Mesothelial cell of epicardium (in vitro differentiated cells): Measurements from ENCODE around the gene SPRED2. TPM values are rescaled to one million over a fixed set of nuclear protein-coding genes. Genes with fewer than 3 reads are reported as not detected.
"Not testable (repeated sequence)": the region's sequence is repeated elsewhere in the genome, so short reads cannot be mapped to it uniquely, and the experiment has no call there.

Source experiments
- DNase-seq, 2 experiments: peaks; one replicate each; pipeline ENCODE4 v3.0.0; 2021; ENCODE audit warnings: low spot score in 2 of 2; ENCODE audit not compliant: unreplicated experiment in 2 of 2
- H3K27ac Mint-ChIP-seq: 2 replicates; pipeline ENCODE4 v1.8.0; 2021; ENCODE audit warnings: mixed read lengths
- H3K27me3 Mint-ChIP-seq: 2 replicates; pipeline ENCODE4 v1.8.0; 2021; ENCODE audit warnings: low read depth, mixed read lengths
- H3K36me3 Mint-ChIP-seq: 2 replicates; pipeline ENCODE4 v1.8.0; 2021; ENCODE audit warnings: mixed read lengths
- H3K4me1 Mint-ChIP-seq: 2 replicates; pipeline ENCODE4 v1.8.0; 2021; ENCODE audit warnings: mixed read lengths
- H3K4me3 Mint-ChIP-seq: 2 replicates; pipeline ENCODE4 v1.8.0; 2021; ENCODE audit warnings: mild to moderate bottlenecking, moderate library complexity, mixed read lengths
- H3K9me3 Mint-ChIP-seq: 2 replicates; pipeline ENCODE4 v1.8.0; 2021; ENCODE audit warnings: mixed read lengths
- total RNA-seq: library from RNA; stranded (reverse); gene quantifications from 3 replicates; pipeline ENCODE4 v1.2.1, GENCODE V29; 2021
- TF ChIP-seq, protein P1 (sequence below): fragments of 200-600 bp; sonication (generic); IDR thresholded peaks from one replicate; pipeline ENCODE4 v1.5.0; 2021; ENCODE audit warnings: antibody characterized with exemption; ENCODE audit not compliant: unreplicated experiment

Gene SPRED2
- total RNA-seq, 1 donor from 2014 or later: 31.5 TPM

GRCh38 chr2:65320946-65321345 lies 111.5 kb downstream of the SPRED2 start:
- Mint-ChIP-seq H3K36me3 (peaks cover 24% of the 10 kb centered on the region), H3K4me3 (no peak overlapping the region), H3K27ac (no peak overlapping the region), H3K9me3 (no peaks in the 10 kb centered on the region), H3K27me3 (no peaks in the 10 kb centered on the region), H3K4me1 (peaks cover 8% of the 10 kb centered on the region)
- no peak for DNase-seq
- TF ChIP-seq, protein P1, sequence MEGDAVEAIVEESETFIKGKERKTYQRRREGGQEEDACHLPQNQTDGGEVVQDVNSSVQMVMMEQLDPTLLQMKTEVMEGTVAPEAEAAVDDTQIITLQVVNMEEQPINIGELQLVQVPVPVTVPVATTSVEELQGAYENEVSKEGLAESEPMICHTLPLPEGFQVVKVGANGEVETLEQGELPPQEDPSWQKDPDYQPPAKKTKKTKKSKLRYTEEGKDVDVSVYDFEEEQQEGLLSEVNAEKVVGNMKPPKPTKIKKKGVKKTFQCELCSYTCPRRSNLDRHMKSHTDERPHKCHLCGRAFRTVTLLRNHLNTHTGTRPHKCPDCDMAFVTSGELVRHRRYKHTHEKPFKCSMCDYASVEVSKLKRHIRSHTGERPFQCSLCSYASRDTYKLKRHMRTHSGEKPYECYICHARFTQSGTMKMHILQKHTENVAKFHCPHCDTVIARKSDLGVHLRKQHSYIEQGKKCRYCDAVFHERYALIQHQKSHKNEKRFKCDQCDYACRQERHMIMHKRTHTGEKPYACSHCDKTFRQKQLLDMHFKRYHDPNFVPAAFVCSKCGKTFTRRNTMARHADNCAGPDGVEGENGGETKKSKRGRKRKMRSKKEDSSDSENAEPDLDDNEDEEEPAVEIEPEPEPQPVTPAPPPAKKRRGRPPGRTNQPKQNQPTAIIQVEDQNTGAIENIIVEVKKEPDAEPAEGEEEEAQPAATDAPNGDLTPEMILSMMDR: no peak

DNA sequence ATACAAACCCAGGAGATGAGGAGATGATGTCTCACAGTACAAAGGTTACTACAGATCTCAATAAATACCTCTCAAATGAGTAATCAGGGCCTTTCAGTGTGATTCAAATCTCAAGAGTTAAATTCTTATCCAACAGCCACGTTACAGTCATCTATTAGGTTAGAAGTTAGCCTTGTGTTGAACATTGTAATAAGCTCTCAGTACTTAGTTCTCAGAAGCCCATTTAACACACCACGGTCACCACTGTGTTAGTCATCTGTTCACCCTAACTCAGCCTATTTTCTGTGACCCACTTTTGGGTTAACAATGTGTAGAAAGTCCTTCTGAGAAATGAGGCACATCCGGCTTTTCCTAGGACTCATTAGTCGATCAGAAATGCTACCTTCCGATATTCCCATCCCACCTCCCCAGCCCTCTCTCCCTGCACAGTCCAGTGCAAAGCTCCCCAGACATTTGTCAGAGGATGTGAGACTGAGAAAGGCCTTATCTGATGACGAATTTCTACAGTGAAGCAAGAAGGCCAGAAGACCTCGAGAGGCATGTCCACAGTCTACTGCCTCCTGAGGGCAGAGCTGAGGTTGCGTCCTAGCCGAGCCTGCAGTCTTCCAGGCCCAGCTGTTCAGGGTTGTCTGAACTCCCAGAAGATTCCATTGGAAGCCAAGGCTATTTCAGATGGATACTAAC lies 112.2 kb downstream of the SPRED2 start:
- Mint-ChIP-seq H3K4me1 (peaks cover 9% of the 10 kb centered on the region), H3K27me3 (no peaks in the 10 kb centered on the region), H3K9me3 (no peaks in the 10 kb centered on the region), H3K27ac (no peak overlapping the region), H3K36me3 (peaks cover 26% of the 10 kb centered on the region), H3K4me3 (no peak overlapping the region)
- DNase-seq: no peak
- TF ChIP-seq, protein P1: no peak

GRCh38 chr2:65319674-65320041 lies 112.7 kb downstream of the SPRED2 start:
- TF ChIP-seq, protein P1: no peak
- H3K36me3 Mint-ChIP-seq: peaks cover 28% of the 10 kb centered on the region
- no peak for DNase-seq
- no peaks in the 10 kb centered on the region for H3K27me3 Mint-ChIP-seq
- H3K27ac Mint-ChIP-seq: no peak overlapping the region
- no peak overlapping the region for H3K4me3 Mint-ChIP-seq
- no peaks in the 10 kb centered on the region for H3K9me3 Mint-ChIP-seq
- peaks cover 9% of the 10 kb centered on the region for H3K4me1 Mint-ChIP-seq

DNA sequence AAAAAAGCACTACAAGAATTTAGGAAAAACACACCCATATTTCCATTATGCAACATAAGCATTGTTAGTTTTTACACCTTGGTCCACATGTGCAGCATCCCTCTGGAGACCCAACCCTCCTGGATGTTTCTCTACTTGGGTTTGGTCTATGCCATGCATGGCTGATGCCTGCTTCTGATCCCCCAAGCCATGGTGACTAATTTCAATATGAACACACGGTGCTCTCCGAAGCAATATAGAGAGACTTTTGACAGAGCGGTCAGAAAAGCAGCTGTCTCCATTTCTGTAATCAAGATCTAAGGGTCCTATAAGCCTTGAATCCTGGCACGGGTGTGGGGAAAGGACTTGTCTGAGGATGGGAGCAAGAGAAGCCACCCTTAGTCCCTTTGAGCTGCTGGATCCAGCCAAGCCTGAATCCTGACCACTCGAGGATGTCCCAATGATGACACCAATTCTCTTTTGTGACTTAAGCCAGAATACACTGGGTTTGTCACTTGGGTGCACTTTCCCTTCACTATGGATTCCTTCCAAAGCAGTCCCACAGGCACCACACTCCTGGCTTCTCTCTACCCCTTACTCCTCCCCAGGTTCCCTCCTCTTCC lies 113.2 kb downstream of the SPRED2 start:
- DNase-seq: no peak
- TF ChIP-seq, protein P1: no peak
- peaks cover 9% of the 10 kb centered on the region for H3K4me1 Mint-ChIP-seq
- H3K27me3 Mint-ChIP-seq: no peaks in the 10 kb centered on the region
- H3K4me3 Mint-ChIP-seq: no peak overlapping the region
- peaks cover 29% of the 10 kb centered on the region for H3K36me3 Mint-ChIP-seq
- H3K9me3 Mint-ChIP-seq: no peaks in the 10 kb centered on the region
- H3K27ac Mint-ChIP-seq: no peak overlapping the region

GRCh38 chr2:65317841-65318240 lies 114.6 kb downstream of the SPRED2 start:
- H3K4me1 Mint-ChIP-seq: peaks cover 9% of the 10 kb centered on the region
- TF ChIP-seq, protein P1: no peak
- no peak for DNase-seq
- no peak overlapping the region for H3K27ac Mint-ChIP-seq
- H3K36me3 Mint-ChIP-seq: peaks cover 42% of the 10 kb centered on the region
- no peaks in the 10 kb centered on the region for H3K9me3 Mint-ChIP-seq
- H3K4me3 Mint-ChIP-seq: no peak overlapping the region
- no peaks in the 10 kb centered on the region for H3K27me3 Mint-ChIP-seq

GRCh38 chr2:65317351-65317750 lies 115.0 kb downstream of the SPRED2 start:
- not testable (repeated sequence) for H3K27ac Mint-ChIP-seq, H3K9me3 Mint-ChIP-seq
- H3K36me3 Mint-ChIP-seq: peaks cover 45% of the 10 kb centered on the region

More at GRCh38 chr2:65317351-65317750, 115.0 kb downstream of the SPRED2 start:
- H3K27me3 Mint-ChIP-seq, DNase-seq, H3K4me3 Mint-ChIP-seq, H3K4me1 Mint-ChIP-seq: not testable (repeated sequence)
